Spleen (tissue), 7 donors: ENCODE measurements around the gene RNF13.
"Not testable (repeated sequence)": the region's sequence is repeated elsewhere in the genome, so short reads cannot be mapped to it uniquely, and the experiment has no call there.

Experiments
- POLR2AphosphoS5 ChIP-seq, 3 donors: sonication (generic); formaldehyde crosslinking; IDR thresholded peaks; one replicate each; pipeline ENCODE4 v1.5.1; 2017; ENCODE audit warnings: antibody characterized with exemption in 3 of 3
- TF ChIP-seq, protein P1 (sequence below), 11 experiments: fragments of 200-600 bp in 7 of 11; fragments of 450-650 bp in 4 of 11; sonication (generic) in 4 of 11; IDR thresholded peaks in 8 of 11; conservative IDR thresholded peaks in 3 of 11; 1 replicate in 7 of 11; 2 replicates in 4 of 11; pipeline versions ENCODE4 v1.4.0 to v1.8.0; 2016 to 2021; ENCODE audit warnings: antibody characterized with exemption in 11 of 11, inconsistent platforms in 4 of 11, mild to moderate bottlenecking in 1 of 11
- donor health status: DM: no; HTN: no; CAD: no; lungs with moderate emphysema.
- donor health status: DM: no; HTN: no; CAD: no.
- donor health status: DM: no; HTN: no; CAD: no.

GRCh38 chr3:149839469-149839868 is 26.5 kb downstream of the RNF13 start:
- not testable (repeated sequence) for TF ChIP-seq POLR2AphosphoS5 (IDR thresholded peaks at IDR 0.05)
- TF ChIP-seq, protein P1, sequence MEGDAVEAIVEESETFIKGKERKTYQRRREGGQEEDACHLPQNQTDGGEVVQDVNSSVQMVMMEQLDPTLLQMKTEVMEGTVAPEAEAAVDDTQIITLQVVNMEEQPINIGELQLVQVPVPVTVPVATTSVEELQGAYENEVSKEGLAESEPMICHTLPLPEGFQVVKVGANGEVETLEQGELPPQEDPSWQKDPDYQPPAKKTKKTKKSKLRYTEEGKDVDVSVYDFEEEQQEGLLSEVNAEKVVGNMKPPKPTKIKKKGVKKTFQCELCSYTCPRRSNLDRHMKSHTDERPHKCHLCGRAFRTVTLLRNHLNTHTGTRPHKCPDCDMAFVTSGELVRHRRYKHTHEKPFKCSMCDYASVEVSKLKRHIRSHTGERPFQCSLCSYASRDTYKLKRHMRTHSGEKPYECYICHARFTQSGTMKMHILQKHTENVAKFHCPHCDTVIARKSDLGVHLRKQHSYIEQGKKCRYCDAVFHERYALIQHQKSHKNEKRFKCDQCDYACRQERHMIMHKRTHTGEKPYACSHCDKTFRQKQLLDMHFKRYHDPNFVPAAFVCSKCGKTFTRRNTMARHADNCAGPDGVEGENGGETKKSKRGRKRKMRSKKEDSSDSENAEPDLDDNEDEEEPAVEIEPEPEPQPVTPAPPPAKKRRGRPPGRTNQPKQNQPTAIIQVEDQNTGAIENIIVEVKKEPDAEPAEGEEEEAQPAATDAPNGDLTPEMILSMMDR (IDR thresholded peaks at IDR 0.05 in 8 of 11, conservative IDR thresholded peaks at IDR 0.05 in 3 of 11): not testable (repeated sequence)
